ENCODE data around the gene C11orf42.

C11orf42 gene

GRCh38 chr11:6206456-6207180, 1.3 kb downstream of the C11orf42 start:
- Mint-ChIP-seq H3K27ac (no peak overlapping the region), H3K4me1 (ENCODE audit: low read depth) (peaks cover 24% of the 10 kb centered on the region), H3K9me3 (no peaks in the 10 kb centered on the region), H3K36me3 (ENCODE audit: low read depth) (peaks cover 22% of the 10 kb centered on the region), H3K4me3 (no peak overlapping the region), H3K27me3 (ENCODE audit: low read depth) (no peaks in the 10 kb centered on the region)

DNA sequence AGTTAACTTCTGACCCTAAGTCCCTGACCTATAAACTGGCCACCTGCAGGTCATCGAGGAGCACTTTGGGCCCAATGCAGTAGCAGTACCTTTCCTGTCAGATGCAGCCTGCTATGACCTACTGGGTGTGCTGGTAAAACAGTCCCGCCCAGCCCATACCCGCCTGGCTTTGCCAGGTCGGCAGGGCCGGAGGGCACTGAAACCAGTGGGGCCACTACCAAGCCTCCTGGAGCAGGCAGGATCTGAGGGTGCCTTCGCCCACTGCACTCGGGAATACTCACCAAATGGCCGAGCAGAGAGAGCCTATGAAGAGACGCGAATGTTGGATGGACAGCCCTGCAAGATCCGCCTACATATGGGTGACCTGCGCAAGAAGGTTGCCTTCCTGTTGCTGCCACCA, 4.4 kb downstream of the C11orf42 start:
- H3K9me3 Mint-ChIP-seq = no peaks in the 10 kb centered on the region

GRCh38 chr11:6210274-6210955, 5.1 kb downstream of the C11orf42 start:
- Mint-ChIP-seq H3K36me3 (ENCODE audit: low read depth) (peaks cover 15% of the 10 kb centered on the region), H3K27ac (no peak overlapping the region), H3K4me3 (no peak overlapping the region)

More for the DNA sequence above, 4.4 kb downstream of the C11orf42 start:
- peaks cover 2% of the 10 kb centered on the region for H3K4me1 Mint-ChIP-seq (ENCODE audit: low read depth)
- H3K4me3 Mint-ChIP-seq = no peak overlapping the region
- H3K27me3 Mint-ChIP-seq (ENCODE audit: low read depth) = no peaks in the 10 kb centered on the region
- no peak overlapping the region for H3K27ac Mint-ChIP-seq
- peaks cover 15% of the 10 kb centered on the region for H3K36me3 Mint-ChIP-seq (ENCODE audit: low read depth)

DNA sequence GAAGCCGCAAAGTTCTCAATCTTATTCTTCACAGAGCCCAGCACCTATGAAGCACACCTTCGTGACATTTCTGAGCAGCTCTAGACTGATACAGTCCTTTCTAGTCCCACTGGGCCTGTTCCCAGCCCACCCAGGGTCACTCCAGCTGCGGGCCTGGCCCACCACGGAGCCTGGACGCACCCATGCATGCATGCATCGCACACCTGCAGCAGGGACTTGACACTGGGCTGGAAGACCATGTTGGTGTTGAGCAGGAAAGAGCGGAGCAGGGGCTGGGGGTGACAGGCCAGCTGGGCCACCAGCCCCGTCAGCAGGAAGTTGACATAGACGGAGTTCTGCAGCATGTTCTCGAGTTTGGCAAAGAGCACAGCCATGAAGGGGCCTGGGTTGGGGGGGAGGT, 9.2 kb downstream of the C11orf42 start:
- no peak overlapping the region for H3K4me3 Mint-ChIP-seq
- H3K27me3 Mint-ChIP-seq (ENCODE audit: low read depth) = no peaks in the 10 kb centered on the region
- no peaks in the 10 kb centered on the region for H3K9me3 Mint-ChIP-seq
- H3K4me1 Mint-ChIP-seq (ENCODE audit: low read depth) = peaks cover 5% of the 10 kb centered on the region
- peaks cover 16% of the 10 kb centered on the region for H3K36me3 Mint-ChIP-seq (ENCODE audit: low read depth)
- no peak overlapping the region for H3K27ac Mint-ChIP-seq

More at GRCh38 chr11:6210274-6210955, 5.1 kb downstream of the C11orf42 start:
- Mint-ChIP-seq H3K4me1 (ENCODE audit: low read depth) (peaks cover 2% of the 10 kb centered on the region), H3K27me3 (ENCODE audit: low read depth) (no peaks in the 10 kb centered on the region), H3K9me3 (no peaks in the 10 kb centered on the region)

DNA sequence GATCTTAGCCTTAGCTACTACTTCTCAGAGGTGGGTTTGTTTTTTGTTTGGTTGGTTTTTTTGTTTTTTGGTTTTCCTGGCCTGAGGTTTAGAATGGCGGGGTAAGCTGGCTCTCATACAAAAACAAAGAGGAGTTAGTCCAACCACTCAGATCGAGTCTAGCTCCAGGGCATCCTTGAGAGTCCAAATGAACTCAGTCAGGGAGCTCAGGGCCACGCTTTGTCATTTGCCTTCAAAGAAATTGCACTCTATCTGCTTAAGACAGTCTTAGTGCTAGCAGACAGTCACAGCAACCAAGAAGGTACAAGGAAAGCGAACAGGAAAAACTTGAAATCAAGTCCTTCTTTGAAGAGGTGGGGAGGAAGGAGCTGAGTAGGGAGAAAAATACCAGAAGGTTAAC, 11.1 kb downstream of the C11orf42 start:
- Mint-ChIP-seq H3K4me3 (no peak overlapping the region), H3K4me1 (ENCODE audit: low read depth) (peaks cover 14% of the 10 kb centered on the region), H3K9me3 (no peaks in the 10 kb centered on the region), H3K36me3 (ENCODE audit: low read depth) (peaks cover 25% of the 10 kb centered on the region), H3K27ac (no peak overlapping the region), H3K27me3 (ENCODE audit: low read depth) (no peaks in the 10 kb centered on the region)

DNA sequence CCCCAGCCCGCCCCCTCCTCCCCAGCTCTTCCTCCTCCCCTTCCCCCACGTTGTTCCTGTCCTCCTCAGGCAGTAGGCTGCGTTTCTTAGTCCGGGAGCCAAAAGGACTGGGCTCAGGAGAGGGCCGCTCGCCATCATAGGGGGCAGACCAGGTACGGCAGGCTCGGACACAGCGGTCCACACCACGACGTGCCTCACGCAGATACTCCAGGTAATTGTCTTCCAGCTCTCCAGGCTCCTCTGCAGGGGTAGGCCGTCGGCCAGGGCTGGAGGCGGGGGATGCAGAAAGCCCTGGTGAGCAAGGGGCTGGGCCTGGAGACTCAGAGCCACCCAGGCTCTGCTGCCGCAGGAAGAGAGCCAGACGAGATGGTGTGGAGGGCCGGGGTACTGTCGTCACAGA, 12.4 kb downstream of the C11orf42 start:
- H3K36me3 Mint-ChIP-seq (ENCODE audit: low read depth) = peaks cover 32% of the 10 kb centered on the region
- H3K9me3 Mint-ChIP-seq = no peaks in the 10 kb centered on the region
- H3K27ac Mint-ChIP-seq = no peak overlapping the region
- H3K4me3 Mint-ChIP-seq = no peak overlapping the region
- H3K4me1 Mint-ChIP-seq (ENCODE audit: low read depth) = peaks cover 14% of the 10 kb centered on the region
- no peaks in the 10 kb centered on the region for H3K27me3 Mint-ChIP-seq (ENCODE audit: low read depth)

GRCh38 chr11:6219359-6219758, 14.0 kb downstream of the C11orf42 start:
- peaks cover 14% of the 10 kb centered on the region for H3K4me1 Mint-ChIP-seq (ENCODE audit: low read depth)
- H3K27me3 Mint-ChIP-seq (ENCODE audit: low read depth) = no peaks in the 10 kb centered on the region
- H3K4me3 Mint-ChIP-seq = no peak overlapping the region
- H3K27ac Mint-ChIP-seq = no peak overlapping the region
- H3K9me3 Mint-ChIP-seq = no peaks in the 10 kb centered on the region
- peaks cover 34% of the 10 kb centered on the region for H3K36me3 Mint-ChIP-seq (ENCODE audit: low read depth)

DNA sequence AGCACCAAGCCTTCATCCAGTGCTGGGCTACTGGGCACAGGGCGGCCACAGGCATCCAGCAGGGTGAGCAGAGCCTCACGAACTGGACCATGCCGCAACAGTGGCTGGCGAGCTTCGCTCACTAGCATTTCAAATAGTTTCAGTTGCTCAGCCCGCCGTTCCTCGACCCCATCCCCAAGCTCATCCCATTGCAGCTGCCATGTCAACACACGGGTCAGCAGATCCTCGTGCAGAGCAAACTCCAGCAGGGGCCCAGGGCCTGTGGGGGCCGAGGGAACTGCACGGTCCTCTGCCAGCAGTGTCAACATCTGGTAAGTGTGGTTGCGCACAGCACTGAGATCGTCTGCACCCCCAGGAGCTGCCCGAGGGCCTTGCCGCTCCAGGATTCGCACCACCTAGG, 18.5 kb downstream of the C11orf42 start:
- H3K4me3 Mint-ChIP-seq = no peak overlapping the region
- H3K27ac Mint-ChIP-seq = no peak overlapping the region
- no peaks in the 10 kb centered on the region for H3K9me3 Mint-ChIP-seq
- peaks cover 29% of the 10 kb centered on the region for H3K36me3 Mint-ChIP-seq (ENCODE audit: low read depth)
- peaks cover 22% of the 10 kb centered on the region for H3K4me1 Mint-ChIP-seq (ENCODE audit: low read depth)
- no peaks in the 10 kb centered on the region for H3K27me3 Mint-ChIP-seq (ENCODE audit: low read depth)

GRCh38 chr11:6224421-6224820, 19.1 kb downstream of the C11orf42 start:
- Mint-ChIP-seq H3K27me3 (ENCODE audit: low read depth) (no peaks in the 10 kb centered on the region), H3K4me1 (ENCODE audit: low read depth) (peaks cover 24% of the 10 kb centered on the region), H3K27ac (no peak overlapping the region), H3K4me3 (no peak overlapping the region), H3K36me3 (ENCODE audit: low read depth) (peaks cover 25% of the 10 kb centered on the region), H3K9me3 (no peaks in the 10 kb centered on the region)

DNA sequence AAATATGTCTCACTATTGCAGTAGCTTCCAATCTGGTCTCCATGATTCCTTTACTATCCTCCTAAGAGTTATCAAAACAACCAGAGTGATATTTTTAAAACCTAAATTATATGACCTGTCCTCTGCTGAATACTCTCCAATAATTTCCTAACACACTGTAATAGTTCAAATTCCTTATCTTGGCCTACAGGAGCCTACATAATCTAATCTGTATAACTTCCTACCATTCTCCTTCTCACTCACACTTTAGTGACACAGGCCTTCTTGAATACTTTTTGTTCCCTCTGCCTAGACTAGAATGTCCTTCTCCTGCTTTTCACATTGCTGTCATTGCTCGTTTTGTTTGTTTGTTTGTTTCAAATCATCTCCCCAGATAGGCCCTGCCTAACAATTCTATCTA, 19.7 kb downstream of the C11orf42 start:
- no peaks in the 10 kb centered on the region for H3K27me3 Mint-ChIP-seq (ENCODE audit: low read depth)
- no peak overlapping the region for H3K4me3 Mint-ChIP-seq
- peaks cover 24% of the 10 kb centered on the region for H3K4me1 Mint-ChIP-seq (ENCODE audit: low read depth)
- no peaks in the 10 kb centered on the region for H3K9me3 Mint-ChIP-seq
- H3K27ac Mint-ChIP-seq = no peak overlapping the region
- H3K36me3 Mint-ChIP-seq (ENCODE audit: low read depth) = peaks cover 22% of the 10 kb centered on the region

DNA sequence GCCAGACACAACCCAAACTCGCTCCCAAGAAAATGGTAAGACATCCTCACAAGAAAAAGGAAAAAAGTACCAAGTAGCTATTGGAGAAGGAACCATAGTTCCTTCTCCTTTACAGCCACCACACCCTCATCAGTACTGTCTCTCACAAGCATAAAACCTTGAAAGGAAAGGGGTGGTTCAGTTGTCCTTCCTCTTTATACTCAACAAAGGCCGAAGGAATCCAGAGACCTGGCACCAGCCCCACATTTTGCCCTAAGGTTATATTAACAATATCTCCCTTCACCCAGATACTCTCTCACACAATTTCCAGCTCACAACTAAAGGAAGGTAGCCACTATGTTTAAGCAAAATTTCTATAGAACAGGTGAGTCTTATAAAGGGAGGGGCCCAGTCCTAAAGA, 20.5 kb downstream of the C11orf42 start:
- Mint-ChIP-seq H3K36me3 (ENCODE audit: low read depth) (peaks cover 18% of the 10 kb centered on the region), H3K4me1 (ENCODE audit: low read depth) (peaks cover 28% of the 10 kb centered on the region), H3K27ac (no peak overlapping the region), H3K9me3 (no peaks in the 10 kb centered on the region), H3K4me3 (no peak overlapping the region), H3K27me3 (ENCODE audit: low read depth) (no peaks in the 10 kb centered on the region)

GRCh38 chr11:6228520-6228919, 23.2 kb downstream of the C11orf42 start:
- H3K36me3 Mint-ChIP-seq (ENCODE audit: low read depth) = peaks cover 9% of the 10 kb centered on the region
- no peaks in the 10 kb centered on the region for H3K9me3 Mint-ChIP-seq
- peaks cover 35% of the 10 kb centered on the region for H3K4me1 Mint-ChIP-seq (ENCODE audit: low read depth)
- H3K4me3 Mint-ChIP-seq = no peak overlapping the region
- no peak overlapping the region for H3K27ac Mint-ChIP-seq
- H3K27me3 Mint-ChIP-seq (ENCODE audit: low read depth) = no peaks in the 10 kb centered on the region

GRCh38 chr11:6229911-6230310, 24.6 kb downstream of the C11orf42 start:
- Mint-ChIP-seq H3K27ac (peak overlapping the region; percentile 12), H3K4me3 (peak overlapping the region; percentile 6), H3K9me3 (no peaks in the 10 kb centered on the region), H3K4me1 (ENCODE audit: low read depth) (peaks cover 42% of the 10 kb centered on the region), H3K36me3 (ENCODE audit: low read depth) (peaks cover 7% of the 10 kb centered on the region), H3K27me3 (ENCODE audit: low read depth) (no peaks in the 10 kb centered on the region)

- Mint-ChIP-seq H3K27me3 (ENCODE audit: low read depth) (no peaks in the 10 kb centered on the region), H3K4me1 (ENCODE audit: low read depth) (peaks cover 39% of the 10 kb centered on the region), H3K27ac (no peak overlapping the region), H3K4me3 (peak overlapping the region; percentile 59), H3K9me3 (no peaks in the 10 kb centered on the region), H3K36me3 (ENCODE audit: low read depth) (peaks cover 3% of the 10 kb centered on the region)
These were observed 27.5 kb downstream of the C11orf42 start for GRCh38 chr11:6232899-6233298.

DNA sequence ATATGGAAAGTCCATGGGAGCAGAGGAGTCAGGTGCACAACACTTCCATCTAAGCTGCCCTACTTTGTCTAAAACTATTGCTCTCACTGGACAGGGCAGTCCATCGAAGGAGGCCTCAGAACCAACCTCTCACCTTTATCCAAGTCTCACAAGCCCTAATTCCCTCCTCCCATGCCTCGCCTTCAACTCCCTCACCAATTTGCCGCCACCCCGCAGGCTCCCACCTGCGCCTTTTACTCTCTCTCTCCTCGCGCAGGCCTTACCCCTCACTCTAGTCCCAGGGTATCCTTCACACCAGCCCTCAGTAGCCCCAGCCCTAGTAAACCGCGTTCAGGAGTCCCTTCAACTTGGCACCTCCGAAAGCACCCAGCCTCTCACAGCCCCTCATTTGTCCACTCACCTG, 28.6 kb downstream of the C11orf42 start:
- peak overlapping the region; percentile 98 for H3K27ac Mint-ChIP-seq
- no peaks in the 10 kb centered on the region for H3K27me3 Mint-ChIP-seq (ENCODE audit: low read depth)
- H3K4me3 Mint-ChIP-seq = peak overlapping the region; percentile 100
- H3K9me3 Mint-ChIP-seq = no peaks in the 10 kb centered on the region
- peaks cover 38% of the 10 kb centered on the region for H3K4me1 Mint-ChIP-seq (ENCODE audit: low read depth)
- H3K36me3 Mint-ChIP-seq (ENCODE audit: low read depth) = peaks cover 3% of the 10 kb centered on the region
